C4-2B (cell line): ENCODE measurements around the gene INHBC.
"Not testable (repeated sequence)": the region's sequence is repeated elsewhere in the genome, so short reads cannot be mapped to it uniquely, and the experiment has no call there.

Source experiments
- H3K27ac ChIP-seq: fragments of 450-650 bp; 2 replicates; pipeline ENCODE4 v1.5.1; 2017
- CTCF ChIP-seq: fragments of 450-650 bp; conservative IDR thresholded peaks from 2 replicates; pipeline ENCODE4 v1.5.1; 2017; ENCODE audit warnings: mild to moderate bottlenecking
- ZFX ChIP-seq: fragments of 450-650 bp; IDR thresholded peaks from 2 replicates; pipeline ENCODE4 v1.6.1; 2017

The INHBC gene

GRCh38 chr12:57416039-57416996 is 18.3 kb upstream of the INHBC start:
- no peak for TF ChIP-seq CTCF
- no peak for TF ChIP-seq ZFX
- no peak overlapping the region for H3K27ac ChIP-seq

- no peak overlapping the region for H3K27ac ChIP-seq
- TF ChIP-seq CTCF = no peak
- no peak for TF ChIP-seq ZFX
These were observed 16.3 kb upstream of the INHBC start for GRCh38 chr12:57418255-57418654.

GRCh38 chr12:57419495-57419894 is 15.1 kb upstream of the INHBC start:
- H3K27ac ChIP-seq = no peak overlapping the region
- TF ChIP-seq CTCF = no peak
- no peak for TF ChIP-seq ZFX

DNA sequence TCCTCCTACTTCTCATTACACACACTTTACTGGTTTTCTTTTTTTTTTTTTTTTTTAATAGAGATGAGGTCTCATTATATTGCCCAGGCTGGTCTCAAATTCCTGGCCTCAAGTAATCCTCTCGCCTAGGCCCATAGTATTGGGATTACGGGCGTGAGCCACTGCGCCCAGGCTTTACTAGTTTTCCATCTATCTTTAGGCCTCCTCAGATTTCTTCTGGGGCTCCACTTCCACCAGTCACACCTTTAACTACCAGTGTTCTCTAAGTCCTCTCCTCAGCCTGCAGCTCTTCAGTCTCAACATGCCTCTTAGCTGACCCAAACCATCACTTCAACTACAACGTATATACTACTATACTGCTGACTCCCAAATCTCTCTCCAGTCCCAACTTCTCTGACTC is 14.1 kb upstream of the INHBC start:
- TF ChIP-seq ZFX (no peak), CTCF (no peak)
- H3K27ac ChIP-seq = no peak overlapping the region

GRCh38 chr12:57426948-57427347 is 7.6 kb upstream of the INHBC start:
- H3K27ac ChIP-seq = not testable (repeated sequence)

GRCh38 chr12:57428965-57429364 is 5.6 kb upstream of the INHBC start:
- TF ChIP-seq ZFX = no peak
- no peak for TF ChIP-seq CTCF
- H3K27ac ChIP-seq = peak overlapping the region; percentile 89

DNA sequence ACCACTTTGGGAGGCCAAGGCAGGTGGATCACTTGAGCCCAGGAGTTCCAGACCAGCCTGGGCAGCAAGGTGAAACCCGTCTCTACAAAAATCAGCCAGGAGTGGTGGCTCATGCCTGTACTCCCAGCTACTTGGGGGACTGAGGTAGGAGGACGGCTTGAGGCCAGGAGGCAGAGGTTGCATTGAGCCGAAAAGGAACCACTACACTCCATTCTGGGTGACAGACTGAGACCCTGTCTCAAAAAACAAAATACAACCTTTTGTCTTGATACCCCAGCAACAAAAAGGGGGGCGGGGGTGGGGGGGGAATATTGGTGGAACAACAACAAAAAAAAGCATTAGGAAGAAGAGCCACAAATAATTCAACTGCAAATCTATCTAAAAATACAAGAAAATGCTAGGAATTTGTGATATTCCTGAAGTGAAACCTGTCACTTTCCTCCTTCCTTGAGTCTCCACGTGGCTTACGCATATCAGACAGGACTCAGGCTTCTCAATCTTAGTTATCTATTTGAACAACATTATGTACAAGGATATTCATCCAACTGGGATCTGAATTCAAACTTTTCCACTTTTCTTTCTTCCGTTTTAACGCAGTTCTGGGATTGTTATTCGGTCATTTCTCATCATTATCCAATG is 5.0 kb upstream of the INHBC start:
- peak overlapping the region; percentile 89 for H3K27ac ChIP-seq
- TF ChIP-seq CTCF = no peak
- no peak for TF ChIP-seq ZFX
